ENCODE measurements around the gene SORCS2.
"Not testable (repeated sequence)": the region's sequence is repeated elsewhere in the genome, so short reads cannot be mapped to it uniquely, and the experiment has no call there.

The SORCS2 gene

DNA sequence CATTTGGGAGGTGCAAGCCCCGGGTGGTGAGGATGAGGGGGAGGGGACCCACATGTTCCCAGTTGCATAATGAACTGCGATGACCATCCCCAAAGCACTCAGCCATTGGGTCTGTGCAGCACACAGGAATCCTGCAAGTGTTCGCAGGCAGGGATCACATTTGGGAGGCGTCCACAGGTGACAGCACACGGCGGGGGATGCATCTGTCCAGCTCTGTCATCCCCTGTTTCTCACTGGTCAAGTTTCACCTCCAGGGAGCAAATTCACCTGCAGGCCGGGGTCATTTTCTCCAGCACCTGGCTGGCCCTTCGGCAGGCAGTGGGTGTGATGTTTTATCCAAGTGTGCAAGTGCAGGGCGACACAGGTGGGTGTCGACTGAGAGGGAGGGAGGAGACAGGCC lies 33.3 kb upstream of the SORCS2 start:
- ChIA-PET POLR2A (no interaction called here), CTCF (no interaction called here)
- no peak for DNase-seq (ENCODE audit: extremely low spot score)
- TF ChIP-seq FOXK2 (IDR thresholded peaks at IDR 0.05) (no peak), ELF4 (IDR thresholded peaks at IDR 0.05) (no peak), LEF1 (IDR thresholded peaks at IDR 0.05; ENCODE audit: borderline replicate concordance) (no peak), NFRKB (IDR thresholded peaks at IDR 0.05) (no peak), ZNF384 (IDR thresholded peaks at IDR 0.05) (no peak), HDGF (IDR thresholded peaks at IDR 0.05; ENCODE audit: borderline replicate concordance) (no peak)

DNA sequence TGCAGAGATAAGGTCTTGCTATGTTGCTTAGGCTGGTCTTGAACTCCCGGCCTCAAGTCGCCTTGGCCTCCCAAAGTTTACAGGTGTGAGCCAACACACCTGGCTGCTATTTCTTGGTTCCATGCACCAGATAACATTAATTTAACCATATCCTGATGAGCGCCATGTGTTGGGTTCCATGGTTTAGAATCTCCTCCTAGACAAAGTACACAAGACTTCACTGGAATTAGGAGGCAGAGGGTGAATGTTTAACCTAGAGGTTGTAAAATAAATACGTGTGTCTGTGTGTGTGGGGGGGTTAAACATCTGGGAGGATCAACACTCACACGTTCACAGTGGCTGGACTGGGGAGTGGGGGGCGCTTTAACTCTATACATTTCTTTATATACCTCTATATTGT lies 32.4 kb upstream of the SORCS2 start:
- ChIA-PET POLR2A (no interaction called here), CTCF (no interaction called here)
- TF ChIP-seq SUZ12 (IDR thresholded peaks at IDR 0.05), result no peak
- no peak for TF ChIP-seq SP1 (IDR thresholded peaks at IDR 0.05)
- TF ChIP-seq FOXA1 (IDR thresholded peaks at IDR 0.05), result no peak
- no peak for TF ChIP-seq BHLHE40 (IDR thresholded peaks at IDR 0.05; ENCODE audit: borderline replicate concordance)
- TF ChIP-seq TARDBP (IDR thresholded peaks at IDR 0.05), result no peak
- DNase-seq (ENCODE audit: extremely low spot score), result no peak

- ChIA-PET POLR2A (no interaction called here), CTCF (no interaction called here)
- DNase-seq (ENCODE audit: extremely low spot score), result no peak
- TF ChIP-seq TARDBP (IDR thresholded peaks at IDR 0.05), result no peak
- TF ChIP-seq ARNT (IDR thresholded peaks at IDR 0.05), result no peak
- no peak for TF ChIP-seq NFRKB (IDR thresholded peaks at IDR 0.05)
- no peak for TF ChIP-seq SP1 (IDR thresholded peaks at IDR 0.05)
- TF ChIP-seq BHLHE40 (IDR thresholded peaks at IDR 0.05; ENCODE audit: borderline replicate concordance), result no peak
- no peak for TF ChIP-seq SUZ12 (IDR thresholded peaks at IDR 0.05)
- TF ChIP-seq, protein P1, sequence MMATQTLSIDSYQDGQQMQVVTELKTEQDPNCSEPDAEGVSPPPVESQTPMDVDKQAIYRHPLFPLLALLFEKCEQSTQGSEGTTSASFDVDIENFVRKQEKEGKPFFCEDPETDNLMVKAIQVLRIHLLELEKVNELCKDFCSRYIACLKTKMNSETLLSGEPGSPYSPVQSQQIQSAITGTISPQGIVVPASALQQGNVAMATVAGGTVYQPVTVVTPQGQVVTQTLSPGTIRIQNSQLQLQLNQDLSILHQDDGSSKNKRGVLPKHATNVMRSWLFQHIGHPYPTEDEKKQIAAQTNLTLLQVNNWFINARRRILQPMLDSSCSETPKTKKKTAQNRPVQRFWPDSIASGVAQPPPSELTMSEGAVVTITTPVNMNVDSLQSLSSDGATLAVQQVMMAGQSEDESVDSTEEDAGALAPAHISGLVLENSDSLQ (IDR thresholded peaks at IDR 0.05), result no peak
- no peak for TF ChIP-seq FOXA1 (IDR thresholded peaks at IDR 0.05)
- no peak for TF ChIP-seq ZNF384 (IDR thresholded peaks at IDR 0.05)
- no peak for TF ChIP-seq HDGF (IDR thresholded peaks at IDR 0.05; ENCODE audit: borderline replicate concordance)
- TF ChIP-seq FOXM1 (IDR thresholded peaks at IDR 0.05; ENCODE audit: borderline replicate concordance), result no peak
- no peak for TF ChIP-seq L3MBTL2 (conservative IDR thresholded peaks at IDR 0.05)
- TF ChIP-seq CTBP1 (IDR thresholded peaks at IDR 0.05; ENCODE audit: borderline replicate concordance), result no peak
- no peak for TF ChIP-seq LEF1 (IDR thresholded peaks at IDR 0.05; ENCODE audit: borderline replicate concordance)
- TF ChIP-seq ELF4 (IDR thresholded peaks at IDR 0.05), result no peak
Measured at GRCh38 chr4:7160439-7160838, 31.9 kb upstream of the SORCS2 start.

DNA sequence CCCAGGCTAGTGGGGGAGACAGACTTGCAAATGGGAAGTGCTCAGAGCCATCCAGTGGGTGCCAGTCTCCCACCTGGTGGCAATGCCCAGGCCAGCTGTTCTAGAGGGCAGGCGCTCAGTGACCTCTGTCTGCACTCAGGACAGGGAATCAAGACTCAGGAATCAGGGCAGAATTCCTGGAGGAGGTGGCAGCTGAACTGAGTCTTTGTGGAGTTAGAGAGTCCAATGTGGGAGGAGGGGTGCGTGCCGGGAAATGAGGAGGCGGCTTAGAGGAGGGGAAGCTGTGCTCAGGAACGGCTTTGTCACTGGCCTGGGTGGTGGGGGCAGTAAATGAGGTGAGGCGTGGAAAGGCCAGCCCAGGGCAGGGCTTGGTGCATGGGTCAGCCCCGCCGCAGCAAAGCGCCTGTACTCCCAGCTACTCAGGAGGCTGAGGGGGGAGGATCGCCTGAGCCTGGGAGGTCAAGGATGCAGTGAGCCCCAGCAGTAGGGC lies 31.3 kb upstream of the SORCS2 start:
- POLR2A ChIA-PET, result no interaction called here
- no peak for DNase-seq (ENCODE audit: extremely low spot score)
- TF ChIP-seq FOXK2 (IDR thresholded peaks at IDR 0.05) (no peak), ZNF384 (IDR thresholded peaks at IDR 0.05) (no peak), ARNT (IDR thresholded peaks at IDR 0.05) (no peak), BHLHE40 (IDR thresholded peaks at IDR 0.05; ENCODE audit: borderline replicate concordance) (no peak), ELF4 (IDR thresholded peaks at IDR 0.05) (no peak)
- CTCF ChIA-PET, result interaction anchor here (0.7 to 1.0 kb wide), 2 partner anchors 9 to 36 kb away, joined by 3 to 4 read pairs; no protein-coding TSS in a partner anchor

- CTCF ChIA-PET, result interaction anchor here (0.7 to 1.0 kb wide), 2 partner anchors 10 to 35 kb away, joined by 3 to 4 read pairs; no protein-coding TSS in a partner anchor
- POLR2A ChIA-PET, result no interaction called here
- TF ChIP-seq L3MBTL2 (conservative IDR thresholded peaks at IDR 0.05) (no peak), ELF4 (IDR thresholded peaks at IDR 0.05) (no peak), SP1 (IDR thresholded peaks at IDR 0.05) (no peak), LEF1 (IDR thresholded peaks at IDR 0.05; ENCODE audit: borderline replicate concordance) (no peak), HDGF (IDR thresholded peaks at IDR 0.05; ENCODE audit: borderline replicate concordance) (no peak), BHLHE40 (IDR thresholded peaks at IDR 0.05; ENCODE audit: borderline replicate concordance) (no peak), FOXK2 (IDR thresholded peaks at IDR 0.05) (no peak), NFRKB (IDR thresholded peaks at IDR 0.05) (no peak)
- TF ChIP-seq, protein P1 (IDR thresholded peaks at IDR 0.05), result no peak
- no peak for DNase-seq (ENCODE audit: extremely low spot score)
Measured at GRCh38 chr4:7161721-7162214, 30.6 kb upstream of the SORCS2 start.

DNA sequence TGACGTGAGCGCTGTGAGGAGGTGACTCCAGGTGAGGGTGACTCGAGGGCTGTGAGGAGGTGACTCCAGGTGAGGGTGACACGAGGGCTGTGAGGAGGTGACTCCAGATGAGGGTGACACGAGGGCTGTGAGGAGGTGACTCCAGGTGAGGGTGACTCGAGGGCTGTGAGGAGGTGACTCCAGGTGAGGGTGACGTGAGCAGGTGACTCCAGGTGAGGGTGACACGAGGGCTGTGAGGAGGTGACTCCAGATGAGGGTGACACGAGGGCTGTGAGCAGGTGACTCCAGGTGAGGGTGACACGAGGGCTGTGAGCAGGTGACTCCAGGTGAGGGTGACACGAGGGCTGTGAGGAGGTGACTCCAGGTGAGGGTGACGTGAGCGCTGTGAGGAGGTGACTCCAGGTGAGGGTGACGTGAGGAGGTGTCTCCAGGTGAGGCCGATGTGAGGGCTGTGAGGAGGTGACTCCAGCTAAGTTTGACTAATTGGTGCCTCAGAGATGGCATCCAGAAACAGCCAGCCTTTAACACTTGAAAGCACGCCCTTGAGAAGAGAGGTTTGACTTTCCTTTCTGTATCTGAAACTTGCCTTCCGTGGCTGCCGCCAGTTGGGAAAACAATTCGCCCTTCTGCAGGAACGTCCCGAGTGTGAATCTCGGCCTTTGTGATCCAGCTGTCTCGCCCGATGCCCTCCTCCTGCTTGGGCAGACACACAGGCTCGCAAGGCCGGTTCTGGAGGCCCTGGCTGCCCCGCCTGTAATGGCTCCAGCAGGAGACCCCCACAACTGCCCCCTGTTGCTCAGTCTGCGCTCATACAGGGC lies 27.1 kb upstream of the SORCS2 start:
- DNase-seq (ENCODE audit: extremely low spot score); POLR2A ChIA-PET: not testable (repeated sequence)
- CTCF ChIA-PET, result interaction anchor here (0.7 kb wide), 1 partner anchor 10 kb away, joined by 3 read pairs; no protein-coding TSS in a partner anchor

GRCh38 chr4:7165874-7166201 lies 26.5 kb upstream of the SORCS2 start:
- ChIA-PET POLR2A (no interaction called here), CTCF (no interaction called here)
- no peak for DNase-seq (ENCODE audit: extremely low spot score)
- TF ChIP-seq L3MBTL2 (conservative IDR thresholded peaks at IDR 0.05), result no peak
- no peak for TF ChIP-seq TARDBP (IDR thresholded peaks at IDR 0.05)
- no peak for TF ChIP-seq ARNT (IDR thresholded peaks at IDR 0.05)
- TF ChIP-seq HDGF (IDR thresholded peaks at IDR 0.05; ENCODE audit: borderline replicate concordance), result no peak
- no peak for TF ChIP-seq SP1 (IDR thresholded peaks at IDR 0.05)
- no peak for TF ChIP-seq CTBP1 (IDR thresholded peaks at IDR 0.05; ENCODE audit: borderline replicate concordance)
